A673 (cell line): ENCODE measurements around the gene OR56B1. TPM values are rescaled to one million over a fixed set of nuclear protein-coding genes. Genes with fewer than 3 reads are reported as not detected.

Source experiments
- BruUV-seq: library from RNA; stranded (reverse); fragments of 400-500 nt; replicated peaks from 2 replicates; lab custom pipeline; 2021; lab: Mats Ljungman, UMichigan
- CTCF ChIA-PET: fragments of 300-600 bp; sonication (Branson Sonifier 250); formaldehyde crosslinking; loops from one replicate; lab custom pipeline; 2022; ENCODE audit warnings: antibody characterized with exemption; lab: Charles Lee
- POLR2A ChIA-PET: fragments of 300-600 bp; sonication (Branson Sonifier 250); formaldehyde crosslinking; loops from one replicate; lab custom pipeline; 2022; ENCODE audit warnings: antibody characterized with exemption; ENCODE audit not compliant: low non-redundant PET; lab: Charles Lee
- DNase-seq: peaks from one replicate; pipeline ENCODE4 v3.0.0-alpha.2; 2015; ENCODE audit warnings: low spot score
- H3K27ac ChIP-seq: fragments of 200-600 bp; sonication (generic); 2 replicates; pipeline ENCODE4 v1.5.1; 2016; ENCODE audit warnings: mixed run types, low read depth, mild to moderate bottlenecking, mixed read lengths, antibody characterized with exemption, low read length; ENCODE audit not compliant: poor library complexity, severe bottlenecking
- H3K27me3 ChIP-seq: fragments of 200-600 bp; sonication (generic); replicated peaks from 2 replicates; pipeline ENCODE4 v1.6.1; 2017; ENCODE audit warnings: mixed run types, low read depth, mild to moderate bottlenecking, mixed read lengths, antibody characterized with exemption, low read length; ENCODE audit not compliant: insufficient read depth, poor library complexity
- H3K36me3 ChIP-seq: fragments of 200-600 bp; sonication (generic); 2 replicates; pipeline ENCODE4 v1.6.1; 2016; ENCODE audit warnings: mixed run types, mild to moderate bottlenecking, mixed read lengths, antibody characterized with exemption, low read length; ENCODE audit not compliant: insufficient read depth, poor library complexity, severe bottlenecking
- H3K4me1 ChIP-seq: fragments of 200-600 bp; sonication (generic); 2 replicates; pipeline ENCODE4 v1.6.1; 2017; ENCODE audit warnings: mixed run types, mild to moderate bottlenecking, mixed read lengths, antibody characterized with exemption, low read length; ENCODE audit not compliant: insufficient read depth, poor library complexity, severe bottlenecking
- H3K4me3 ChIP-seq: fragments of 200-600 bp; sonication (generic); 2 replicates; pipeline ENCODE4 v1.5.1; 2016; ENCODE audit warnings: low read depth, mixed run types, mild to moderate bottlenecking, mixed read lengths, low read length; ENCODE audit not compliant: poor library complexity, severe bottlenecking
- H3K9me3 ChIP-seq: fragments of 200-600 bp; sonication (generic); 2 replicates; pipeline ENCODE4 v1.6.1; 2016; ENCODE audit warnings: mixed run types, low read depth, mild to moderate bottlenecking, mixed read lengths, antibody characterized with exemption, low read length; ENCODE audit not compliant: poor library complexity, severe bottlenecking
- EZH2 ChIP-seq: fragments of 200-600 bp; sonication (generic); IDR thresholded peaks from 2 replicates; pipeline ENCODE4 v1.6.1; 2017; ENCODE audit warnings: borderline replicate concordance, low read depth, mild to moderate bottlenecking, mixed read lengths, antibody characterized with exemption, low read length; ENCODE audit not compliant: poor library complexity, severe bottlenecking
- intact Hi-C: fragments of 100-400 bp; cut with micrococcal nuclease; formaldehyde crosslinking; loops from one replicate; pipeline ENCODE4 v1.10.0; 2022; ENCODE audit not compliant: unreplicated experiment
- total RNA-seq: library from RNA; stranded (reverse); gene quantifications from 2 replicates; pipeline ENCODE4 v1.2.3, GENCODE V29; 2021
- TF ChIP-seq, protein P1 (sequence below): fragments of 300-800, 200-600 bp; sonication (generic); conservative IDR thresholded peaks from 2 replicates; pipeline ENCODE4 v1.5.1; 2017; ENCODE audit warnings: low read depth, mild to moderate bottlenecking, antibody characterized with exemption, low read length, moderate library complexity, mixed read lengths

Gene OR56B1
- total RNA-seq, 1 experiment from 2014 or later = not detected

GRCh38 chr11:5726351-5726750 lies 9.9 kb upstream of the OR56B1 start:
- ChIA-PET POLR2A (no interaction called here), CTCF (no interaction called here)
- no peaks in the 10 kb centered on the region for H3K36me3 ChIP-seq
- H3K27me3 ChIP-seq = no peaks in the 10 kb centered on the region
- TF ChIP-seq, protein P1, sequence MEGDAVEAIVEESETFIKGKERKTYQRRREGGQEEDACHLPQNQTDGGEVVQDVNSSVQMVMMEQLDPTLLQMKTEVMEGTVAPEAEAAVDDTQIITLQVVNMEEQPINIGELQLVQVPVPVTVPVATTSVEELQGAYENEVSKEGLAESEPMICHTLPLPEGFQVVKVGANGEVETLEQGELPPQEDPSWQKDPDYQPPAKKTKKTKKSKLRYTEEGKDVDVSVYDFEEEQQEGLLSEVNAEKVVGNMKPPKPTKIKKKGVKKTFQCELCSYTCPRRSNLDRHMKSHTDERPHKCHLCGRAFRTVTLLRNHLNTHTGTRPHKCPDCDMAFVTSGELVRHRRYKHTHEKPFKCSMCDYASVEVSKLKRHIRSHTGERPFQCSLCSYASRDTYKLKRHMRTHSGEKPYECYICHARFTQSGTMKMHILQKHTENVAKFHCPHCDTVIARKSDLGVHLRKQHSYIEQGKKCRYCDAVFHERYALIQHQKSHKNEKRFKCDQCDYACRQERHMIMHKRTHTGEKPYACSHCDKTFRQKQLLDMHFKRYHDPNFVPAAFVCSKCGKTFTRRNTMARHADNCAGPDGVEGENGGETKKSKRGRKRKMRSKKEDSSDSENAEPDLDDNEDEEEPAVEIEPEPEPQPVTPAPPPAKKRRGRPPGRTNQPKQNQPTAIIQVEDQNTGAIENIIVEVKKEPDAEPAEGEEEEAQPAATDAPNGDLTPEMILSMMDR = no peak
- no peak for TF ChIP-seq EZH2
- no peaks in the 10 kb centered on the region for H3K4me1 ChIP-seq
- H3K27ac ChIP-seq = no peak overlapping the region
- no peak for DNase-seq
- H3K4me3 ChIP-seq = no peak overlapping the region
- H3K9me3 ChIP-seq = no peaks in the 10 kb centered on the region
- intact Hi-C loops = no loop called here
- BruUV-seq = no TSS peak

GRCh38 chr11:5727691-5728090 lies 8.6 kb upstream of the OR56B1 start:
- ChIA-PET POLR2A (no interaction called here), CTCF (no interaction called here)
- Histone ChIP-seq H3K36me3 (no peaks in the 10 kb centered on the region), H3K9me3 (no peaks in the 10 kb centered on the region), H3K27ac (no peak overlapping the region), H3K4me1 (no peaks in the 10 kb centered on the region), H3K4me3 (no peak overlapping the region), H3K27me3 (no peaks in the 10 kb centered on the region)
- TF ChIP-seq, protein P1 = no peak
- no peak for TF ChIP-seq EZH2
- no peak for DNase-seq
- BruUV-seq = no TSS peak
- intact Hi-C loops = no loop called here

- BruUV-seq = no TSS peak
- ChIA-PET CTCF (no interaction called here), POLR2A (no interaction called here)
- H3K4me3 ChIP-seq = no peak overlapping the region
- TF ChIP-seq, protein P1 = no peak
- no peak for TF ChIP-seq EZH2
- no peak overlapping the region for H3K27ac ChIP-seq
- intact Hi-C loops = no loop called here
- no peaks in the 10 kb centered on the region for H3K9me3 ChIP-seq
- DNase-seq = no peak
- no peaks in the 10 kb centered on the region for H3K36me3 ChIP-seq
- H3K4me1 ChIP-seq = no peaks in the 10 kb centered on the region
- H3K27me3 ChIP-seq = no peaks in the 10 kb centered on the region
Measured at GRCh38 chr11:5737091-5737490, 843 bp downstream of the OR56B1 start.
